GM21723 (cell line): ENCODE data around the gene PLEKHA3.
"Not testable (repeated sequence)": the region's sequence is repeated elsewhere in the genome, so short reads cannot be mapped to it uniquely, and the experiment has no call there.

ENCODE experiments used
- ATAC-seq: cut with Tn5 transposase; IDR thresholded peaks from one replicate; pipeline ENCODE4 v1.9.1; 2021; ENCODE audit warnings: mild to moderate bottlenecking, moderate library complexity; ENCODE audit not compliant: unreplicated experiment

PLEKHA3 gene

DNA sequence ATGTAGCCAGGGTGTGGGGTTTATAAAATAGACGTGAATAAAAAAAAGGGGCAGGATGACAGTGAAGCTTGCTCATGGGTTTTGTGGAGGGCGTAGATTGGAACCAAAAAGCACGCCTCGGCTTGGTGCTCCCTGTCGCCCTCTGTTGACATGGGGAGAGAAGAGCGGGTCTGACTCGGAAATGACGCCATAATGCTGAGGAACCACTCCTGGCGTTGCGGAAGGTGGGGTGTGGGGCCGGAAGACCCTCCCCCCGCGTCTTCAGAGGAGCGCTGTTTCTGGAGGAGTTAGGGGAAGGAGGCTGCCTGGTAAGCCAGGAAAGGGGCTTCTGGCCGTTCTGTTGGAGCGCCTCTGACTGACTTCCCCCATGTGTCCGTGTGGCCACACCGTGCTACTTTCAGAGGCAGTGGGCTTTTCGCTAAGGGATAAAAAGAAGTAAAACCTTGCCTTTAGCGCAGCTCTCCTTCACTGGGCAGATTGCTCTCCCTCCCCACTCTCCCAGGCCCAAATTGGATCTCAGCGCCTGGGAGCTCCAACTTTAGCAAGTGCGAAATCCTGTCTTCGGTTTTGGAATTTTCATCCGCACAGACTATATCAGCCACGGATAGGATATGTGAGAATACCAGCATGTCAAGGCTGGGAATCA, 42.8 kb downstream of the PLEKHA3 start:
- peak; percentile 85 for ATAC-seq

GRCh38 chr2:178523596-178524134, 43.4 kb downstream of the PLEKHA3 start:
- ATAC-seq, result peak; percentile 26

DNA sequence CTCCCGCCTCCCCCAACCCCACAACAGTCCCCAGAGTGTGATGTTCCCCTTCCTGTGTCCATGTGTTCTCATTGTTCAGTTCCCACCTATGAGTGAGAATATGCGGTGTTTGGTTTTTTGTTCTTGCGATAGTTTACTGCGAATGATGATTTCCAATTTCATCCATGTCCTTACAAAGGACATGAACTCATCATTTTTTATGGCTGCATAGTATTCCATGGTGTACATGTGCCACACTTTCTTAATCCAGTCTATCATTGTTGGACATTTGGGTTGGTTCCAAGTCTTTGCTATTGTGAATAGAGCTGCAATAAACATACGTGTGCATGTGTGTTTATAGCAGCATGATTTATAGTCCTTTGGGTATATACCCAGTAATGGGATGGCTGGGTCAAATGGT, 44.8 kb downstream of the PLEKHA3 start:
- ATAC-seq, result not testable (repeated sequence)

- not testable (repeated sequence) for ATAC-seq
Measured at GRCh38 chr2:178525460-178525859, 45.2 kb downstream of the PLEKHA3 start.

DNA sequence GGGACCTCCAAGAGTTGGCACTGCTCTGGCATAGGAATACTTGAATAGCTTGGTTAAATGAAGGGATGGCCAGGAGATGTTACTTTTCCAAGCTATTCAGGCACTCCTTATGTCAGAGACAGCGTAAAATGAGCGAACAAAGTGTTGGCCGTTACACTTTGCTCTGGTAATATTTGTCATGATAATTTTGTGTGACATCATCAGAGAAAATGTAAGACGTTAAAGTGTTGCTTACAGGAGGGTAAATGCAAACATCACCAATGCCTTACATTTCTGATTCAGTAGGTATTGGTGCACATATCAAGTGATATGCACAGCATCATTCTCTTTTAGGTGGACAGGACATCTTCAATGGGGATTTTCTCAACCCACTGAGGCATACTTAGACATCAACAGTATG, 46.0 kb downstream of the PLEKHA3 start:
- no peak for ATAC-seq

DNA sequence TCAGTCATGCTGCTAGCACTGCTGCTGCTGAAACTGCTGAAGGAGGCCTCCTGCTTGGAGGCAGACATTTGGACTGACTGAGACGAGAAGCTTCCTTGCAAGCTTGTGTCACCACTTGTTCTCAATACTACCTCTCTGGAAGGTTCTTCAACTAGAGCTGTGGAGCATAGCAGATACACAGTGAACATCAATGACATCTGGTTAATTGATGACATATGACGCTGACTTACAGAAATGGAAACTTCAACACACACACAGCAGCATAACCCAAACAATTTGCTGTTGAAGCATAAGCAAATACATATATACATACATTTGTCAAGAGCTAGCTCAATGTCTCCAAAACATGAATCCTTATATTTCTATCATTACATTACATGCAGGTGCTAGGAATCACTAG, 47.3 kb downstream of the PLEKHA3 start:
- no peak for ATAC-seq

DNA sequence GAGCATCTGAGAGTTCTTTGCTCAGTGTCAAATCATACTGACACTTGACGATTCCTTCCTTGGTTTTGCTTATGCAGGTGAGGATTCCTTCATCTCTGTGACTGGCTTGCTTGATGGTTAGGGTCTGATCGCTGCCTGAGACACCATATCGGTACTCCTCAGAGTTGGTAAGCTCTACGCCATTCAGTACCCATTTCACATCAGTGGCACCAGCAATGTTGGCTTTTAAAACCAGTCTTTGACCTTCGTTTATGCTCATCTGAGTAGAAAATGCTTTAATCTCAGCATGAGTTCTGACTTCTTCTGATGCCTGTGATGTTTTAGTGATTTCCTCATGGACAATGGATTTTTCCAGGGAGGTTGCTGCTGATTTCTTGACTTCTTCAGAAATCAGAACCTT, 48.4 kb downstream of the PLEKHA3 start:
- ATAC-seq, result no peak

GRCh38 chr2:178529194-178529593, 48.9 kb downstream of the PLEKHA3 start:
- no peak for ATAC-seq

DNA sequence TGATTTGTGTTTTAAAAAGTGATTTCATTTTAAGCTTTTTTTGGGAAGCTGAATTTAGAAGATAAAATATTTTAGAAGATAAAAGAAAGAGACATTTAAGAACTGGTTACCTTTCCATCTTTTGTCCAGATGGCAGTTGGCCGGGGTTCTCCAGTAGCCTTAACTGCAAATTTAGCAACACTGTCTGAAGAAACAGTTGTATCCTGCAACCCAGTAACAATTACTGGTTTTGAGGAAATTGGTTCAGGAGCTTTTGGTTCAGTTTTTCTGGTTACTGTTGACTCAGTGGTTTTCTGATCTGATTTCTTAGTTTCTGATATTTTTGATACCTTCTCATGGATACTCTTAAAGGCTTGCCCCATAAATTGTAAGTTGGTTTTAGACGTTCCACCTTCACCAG, 49.9 kb downstream of the PLEKHA3 start:
- ATAC-seq, result no peak

- ATAC-seq, result peak; percentile 95
Measured at GRCh38 chr2:178530625-178531142, 50.4 kb downstream of the PLEKHA3 start.

DNA sequence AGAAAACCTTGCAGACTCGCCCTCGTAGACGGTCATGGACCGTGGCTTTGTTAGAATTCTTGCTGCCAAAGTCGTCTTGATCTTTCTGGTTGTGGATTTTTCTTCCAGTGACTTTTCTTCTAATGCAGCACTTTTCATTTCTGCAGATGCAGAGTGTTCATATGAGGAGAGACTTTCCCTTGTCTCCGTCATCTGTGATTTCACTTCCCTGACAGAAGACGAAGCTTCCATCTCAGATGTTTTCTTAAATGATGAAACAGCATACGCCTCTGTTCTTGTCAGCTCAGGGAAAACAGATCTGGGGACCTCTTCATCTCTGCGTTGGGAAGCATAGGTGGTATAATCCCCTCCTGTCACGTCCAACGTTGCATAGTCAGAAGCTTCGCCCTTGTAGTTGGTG, 50.9 kb downstream of the PLEKHA3 start:
- peak; percentile 2 for ATAC-seq

DNA sequence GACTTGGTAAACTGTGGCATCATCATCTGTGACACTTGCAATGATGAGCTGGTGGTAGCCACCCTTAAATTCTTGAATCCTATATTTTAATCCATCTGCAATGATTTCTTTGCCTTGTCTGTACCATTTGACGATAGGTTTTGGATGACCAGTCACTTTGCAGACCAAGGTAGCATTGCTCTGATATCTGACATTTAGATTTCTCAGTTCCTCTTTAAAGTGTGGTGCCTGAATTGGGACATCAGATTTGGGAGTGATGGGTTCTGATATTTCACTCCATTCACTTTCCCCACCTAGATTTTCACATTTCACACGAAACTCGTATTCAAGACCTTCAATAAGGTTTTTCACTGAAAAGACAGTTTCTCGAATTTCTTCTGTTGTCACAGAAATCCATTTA, 55.8 kb downstream of the PLEKHA3 start:
- ATAC-seq, result no peak

GRCh38 chr2:178542161-178542560, 61.9 kb downstream of the PLEKHA3 start:
- no peak for ATAC-seq

- no peak for ATAC-seq
Measured at GRCh38 chr2:178542569-178542968, 62.3 kb downstream of the PLEKHA3 start.

DNA sequence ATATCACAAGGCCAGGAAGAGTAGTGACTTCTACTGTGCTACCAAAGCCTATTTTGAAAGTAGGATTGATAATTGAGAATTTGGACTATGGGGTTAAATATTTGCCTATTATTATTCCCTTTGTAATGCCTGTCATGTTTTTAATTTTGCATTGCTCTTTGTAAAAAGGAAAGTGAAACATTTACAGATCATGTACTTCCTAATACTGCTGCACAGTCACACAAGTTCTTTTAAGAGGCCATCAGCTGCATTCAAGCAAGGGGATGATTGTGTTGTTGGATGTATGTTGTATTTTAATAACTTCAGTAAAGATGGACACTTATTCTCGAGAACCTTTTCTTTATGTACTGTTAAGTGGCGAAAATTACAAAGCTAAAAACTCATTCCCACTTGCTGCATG, 70.1 kb downstream of the PLEKHA3 start:
- ATAC-seq, result no peak

GRCh38 chr2:178553047-178553446, 72.8 kb downstream of the PLEKHA3 start:
- ATAC-seq, result no peak
